H1 (cell line): Measurements from ENCODE around the gene COL25A1. TPM values are rescaled to one million over a fixed set of nuclear protein-coding genes. Genes with fewer than 3 reads are reported as not detected.

Experiments
- polyA plus RNA-seq, 7 experiments: library from polyadenylated mRNA; depleted of rRNA in 3 of 7; stranded (reverse) in 5 of 7; unstranded in 2 of 7; fragments of >200 nt in 5 of 7; fragments of 200-250 nt in 2 of 7; gene quantifications; 1 replicate in 5 of 7; 2 replicates in 1 of 7; 4 replicates in 1 of 7; pipeline versions ENCODE4 v1.2.1 to v1.2.3, GENCODE V29; 2011 to 2013; ENCODE audit warnings: missing spikeins in 2 of 7, mixed read lengths in 2 of 7
- total RNA-seq: library from RNA; stranded (reverse); fragmentation: NEBNext Ultra II Directional; extraction: Animal tissue kit (Norgen Biotek cat#: 25700); gene quantifications from 2 replicates; pipeline ENCODE4 v1.2.1, GENCODE V29; 2021
- TF ChIP-seq, protein P1 (sequence below): fragments of 300-600 bp; sonication (generic); IDR thresholded peaks from 2 replicates; pipeline ENCODE4 v1.7.1; 2012; ENCODE audit warnings: low read length, moderate library complexity, mild to moderate bottlenecking, inconsistent platforms; ENCODE audit not compliant: insufficient replicate concordance

Gene COL25A1
- total and polyA plus RNA-seq, 2 of the 8 experiments (the other 6 are each of a cell fraction or from before 2014, with no cell fraction given): 1.1 to 8.3 TPM

DNA sequence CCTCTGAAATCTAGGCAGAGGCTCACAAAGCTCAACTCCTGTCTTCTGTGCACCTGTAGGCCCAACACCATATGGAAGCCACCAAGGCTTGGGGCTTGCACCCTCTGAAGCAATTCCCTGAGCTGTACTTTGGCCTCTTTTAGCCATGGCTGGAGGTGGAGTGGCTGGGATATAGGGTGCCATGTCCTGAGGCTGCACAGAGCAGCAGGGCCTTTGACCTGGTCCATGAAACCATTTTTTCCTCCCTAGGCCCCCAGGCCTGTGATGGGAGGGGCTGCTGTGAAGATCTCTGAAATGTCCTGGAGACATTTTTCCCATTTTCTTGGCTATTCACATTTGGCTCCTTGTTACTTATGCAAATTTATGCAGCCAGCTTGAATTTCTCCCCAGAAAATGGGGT lies 20.9 kb upstream of the COL25A1 start (continued):
- TF ChIP-seq, protein P1, sequence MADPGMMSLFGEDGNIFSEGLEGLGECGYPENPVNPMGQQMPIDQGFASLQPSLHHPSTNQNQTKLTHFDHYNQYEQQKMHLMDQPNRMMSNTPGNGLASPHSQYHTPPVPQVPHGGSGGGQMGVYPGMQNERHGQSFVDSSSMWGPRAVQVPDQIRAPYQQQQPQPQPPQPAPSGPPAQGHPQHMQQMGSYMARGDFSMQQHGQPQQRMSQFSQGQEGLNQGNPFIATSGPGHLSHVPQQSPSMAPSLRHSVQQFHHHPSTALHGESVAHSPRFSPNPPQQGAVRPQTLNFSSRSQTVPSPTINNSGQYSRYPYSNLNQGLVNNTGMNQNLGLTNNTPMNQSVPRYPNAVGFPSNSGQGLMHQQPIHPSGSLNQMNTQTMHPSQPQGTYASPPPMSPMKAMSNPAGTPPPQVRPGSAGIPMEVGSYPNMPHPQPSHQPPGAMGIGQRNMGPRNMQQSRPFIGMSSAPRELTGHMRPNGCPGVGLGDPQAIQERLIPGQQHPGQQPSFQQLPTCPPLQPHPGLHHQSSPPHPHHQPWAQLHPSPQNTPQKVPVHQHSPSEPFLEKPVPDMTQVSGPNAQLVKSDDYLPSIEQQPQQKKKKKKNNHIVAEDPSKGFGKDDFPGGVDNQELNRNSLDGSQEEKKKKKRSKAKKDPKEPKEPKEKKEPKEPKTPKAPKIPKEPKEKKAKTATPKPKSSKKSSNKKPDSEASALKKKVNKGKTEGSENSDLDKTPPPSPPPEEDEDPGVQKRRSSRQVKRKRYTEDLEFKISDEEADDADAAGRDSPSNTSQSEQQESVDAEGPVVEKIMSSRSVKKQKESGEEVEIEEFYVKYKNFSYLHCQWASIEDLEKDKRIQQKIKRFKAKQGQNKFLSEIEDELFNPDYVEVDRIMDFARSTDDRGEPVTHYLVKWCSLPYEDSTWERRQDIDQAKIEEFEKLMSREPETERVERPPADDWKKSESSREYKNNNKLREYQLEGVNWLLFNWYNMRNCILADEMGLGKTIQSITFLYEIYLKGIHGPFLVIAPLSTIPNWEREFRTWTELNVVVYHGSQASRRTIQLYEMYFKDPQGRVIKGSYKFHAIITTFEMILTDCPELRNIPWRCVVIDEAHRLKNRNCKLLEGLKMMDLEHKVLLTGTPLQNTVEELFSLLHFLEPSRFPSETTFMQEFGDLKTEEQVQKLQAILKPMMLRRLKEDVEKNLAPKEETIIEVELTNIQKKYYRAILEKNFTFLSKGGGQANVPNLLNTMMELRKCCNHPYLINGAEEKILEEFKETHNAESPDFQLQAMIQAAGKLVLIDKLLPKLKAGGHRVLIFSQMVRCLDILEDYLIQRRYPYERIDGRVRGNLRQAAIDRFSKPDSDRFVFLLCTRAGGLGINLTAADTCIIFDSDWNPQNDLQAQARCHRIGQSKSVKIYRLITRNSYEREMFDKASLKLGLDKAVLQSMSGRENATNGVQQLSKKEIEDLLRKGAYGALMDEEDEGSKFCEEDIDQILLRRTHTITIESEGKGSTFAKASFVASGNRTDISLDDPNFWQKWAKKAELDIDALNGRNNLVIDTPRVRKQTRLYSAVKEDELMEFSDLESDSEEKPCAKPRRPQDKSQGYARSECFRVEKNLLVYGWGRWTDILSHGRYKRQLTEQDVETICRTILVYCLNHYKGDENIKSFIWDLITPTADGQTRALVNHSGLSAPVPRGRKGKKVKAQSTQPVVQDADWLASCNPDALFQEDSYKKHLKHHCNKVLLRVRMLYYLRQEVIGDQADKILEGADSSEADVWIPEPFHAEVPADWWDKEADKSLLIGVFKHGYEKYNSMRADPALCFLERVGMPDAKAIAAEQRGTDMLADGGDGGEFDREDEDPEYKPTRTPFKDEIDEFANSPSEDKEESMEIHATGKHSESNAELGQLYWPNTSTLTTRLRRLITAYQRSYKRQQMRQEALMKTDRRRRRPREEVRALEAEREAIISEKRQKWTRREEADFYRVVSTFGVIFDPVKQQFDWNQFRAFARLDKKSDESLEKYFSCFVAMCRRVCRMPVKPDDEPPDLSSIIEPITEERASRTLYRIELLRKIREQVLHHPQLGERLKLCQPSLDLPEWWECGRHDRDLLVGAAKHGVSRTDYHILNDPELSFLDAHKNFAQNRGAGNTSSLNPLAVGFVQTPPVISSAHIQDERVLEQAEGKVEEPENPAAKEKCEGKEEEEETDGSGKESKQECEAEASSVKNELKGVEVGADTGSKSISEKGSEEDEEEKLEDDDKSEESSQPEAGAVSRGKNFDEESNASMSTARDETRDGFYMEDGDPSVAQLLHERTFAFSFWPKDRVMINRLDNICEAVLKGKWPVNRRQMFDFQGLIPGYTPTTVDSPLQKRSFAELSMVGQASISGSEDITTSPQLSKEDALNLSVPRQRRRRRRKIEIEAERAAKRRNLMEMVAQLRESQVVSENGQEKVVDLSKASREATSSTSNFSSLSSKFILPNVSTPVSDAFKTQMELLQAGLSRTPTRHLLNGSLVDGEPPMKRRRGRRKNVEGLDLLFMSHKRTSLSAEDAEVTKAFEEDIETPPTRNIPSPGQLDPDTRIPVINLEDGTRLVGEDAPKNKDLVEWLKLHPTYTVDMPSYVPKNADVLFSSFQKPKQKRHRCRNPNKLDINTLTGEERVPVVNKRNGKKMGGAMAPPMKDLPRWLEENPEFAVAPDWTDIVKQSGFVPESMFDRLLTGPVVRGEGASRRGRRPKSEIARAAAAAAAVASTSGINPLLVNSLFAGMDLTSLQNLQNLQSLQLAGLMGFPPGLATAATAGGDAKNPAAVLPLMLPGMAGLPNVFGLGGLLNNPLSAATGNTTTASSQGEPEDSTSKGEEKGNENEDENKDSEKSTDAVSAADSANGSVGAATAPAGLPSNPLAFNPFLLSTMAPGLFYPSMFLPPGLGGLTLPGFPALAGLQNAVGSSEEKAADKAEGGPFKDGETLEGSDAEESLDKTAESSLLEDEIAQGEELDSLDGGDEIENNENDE: no peak
